SU-DHL-6 (cell line): ENCODE measurements around the gene POLR2A.

Experiments used
- EZH2phosphoT487 ChIP-seq: fragments of 200-600 bp; sonication (generic), shearing (Covaris generic); conservative IDR thresholded peaks from 2 replicates; pipeline ENCODE4 v1.6.1; 2018; ENCODE audit warnings: mild to moderate bottlenecking, antibody characterized with exemption, low read length, moderate library complexity, mixed read lengths
- TF ChIP-seq, protein P1 (sequence below): fragments of 200-600 bp; sonication (generic); IDR thresholded peaks from one replicate; pipeline ENCODE4 v1.5.1; 2017; ENCODE audit warnings: antibody characterized with exemption, mild to moderate bottlenecking, low read length, moderate library complexity; ENCODE audit not compliant: insufficient read depth, poor library complexity, severe bottlenecking

DNA sequence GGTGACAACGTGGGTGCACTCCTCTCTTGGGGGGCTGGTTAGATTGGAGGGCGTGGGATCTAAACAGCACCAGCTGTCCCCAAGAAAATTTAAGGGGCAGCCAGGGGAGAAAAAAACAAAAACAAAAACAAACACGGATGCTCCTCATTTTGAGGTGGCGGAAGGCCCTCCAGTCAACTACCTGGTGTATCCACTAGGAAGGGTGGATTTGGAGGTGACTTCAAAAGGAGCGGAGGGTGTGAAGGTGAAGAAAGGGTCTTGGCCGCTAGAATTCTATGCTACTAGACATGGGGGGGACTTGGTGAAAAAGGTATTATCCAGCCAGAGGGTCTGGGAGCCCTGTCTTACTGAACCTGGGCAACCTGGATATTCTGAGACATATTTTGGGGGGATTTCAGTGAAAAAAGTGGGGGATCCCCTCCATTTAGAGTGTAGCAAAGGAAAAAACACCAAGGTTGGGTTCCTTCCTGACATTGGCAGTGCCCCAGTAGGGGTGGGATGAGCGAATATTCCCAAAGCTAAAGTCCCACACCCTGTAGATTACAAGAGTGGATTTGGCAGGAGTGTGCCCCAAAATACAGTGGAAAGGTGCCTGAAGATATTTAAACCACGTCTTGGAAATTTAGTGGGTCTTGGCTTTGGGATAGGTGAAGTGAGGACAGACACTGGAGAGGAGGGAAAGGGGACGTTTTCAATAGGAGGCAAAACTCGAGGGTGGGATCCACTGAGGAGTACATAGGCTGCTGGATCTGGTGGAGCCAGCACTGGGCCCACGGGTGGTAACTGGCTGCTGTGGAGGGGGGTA is 45.3 kb upstream of the POLR2A start:
- TF ChIP-seq, protein P1, sequence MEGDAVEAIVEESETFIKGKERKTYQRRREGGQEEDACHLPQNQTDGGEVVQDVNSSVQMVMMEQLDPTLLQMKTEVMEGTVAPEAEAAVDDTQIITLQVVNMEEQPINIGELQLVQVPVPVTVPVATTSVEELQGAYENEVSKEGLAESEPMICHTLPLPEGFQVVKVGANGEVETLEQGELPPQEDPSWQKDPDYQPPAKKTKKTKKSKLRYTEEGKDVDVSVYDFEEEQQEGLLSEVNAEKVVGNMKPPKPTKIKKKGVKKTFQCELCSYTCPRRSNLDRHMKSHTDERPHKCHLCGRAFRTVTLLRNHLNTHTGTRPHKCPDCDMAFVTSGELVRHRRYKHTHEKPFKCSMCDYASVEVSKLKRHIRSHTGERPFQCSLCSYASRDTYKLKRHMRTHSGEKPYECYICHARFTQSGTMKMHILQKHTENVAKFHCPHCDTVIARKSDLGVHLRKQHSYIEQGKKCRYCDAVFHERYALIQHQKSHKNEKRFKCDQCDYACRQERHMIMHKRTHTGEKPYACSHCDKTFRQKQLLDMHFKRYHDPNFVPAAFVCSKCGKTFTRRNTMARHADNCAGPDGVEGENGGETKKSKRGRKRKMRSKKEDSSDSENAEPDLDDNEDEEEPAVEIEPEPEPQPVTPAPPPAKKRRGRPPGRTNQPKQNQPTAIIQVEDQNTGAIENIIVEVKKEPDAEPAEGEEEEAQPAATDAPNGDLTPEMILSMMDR: no peak
- TF ChIP-seq EZH2phosphoT487: no peak
